Adrenal gland (tissue), 12 donors: ENCODE data around the gene CAMTA1. TPM values are rescaled to one million over a fixed set of nuclear protein-coding genes. Genes with fewer than 3 reads are reported as not detected.
A peak's percentile ranks its signal among the peaks of the same experiment; 100 is the strongest.

Source experiments
- DNase-seq, 7 donors: peaks; one replicate each; pipeline ENCODE4 v3.0.0-alpha.2; 2019 to 2020
- H3K27ac ChIP-seq, 5 donors: fragments of 200-600 bp; sonication (generic) in 4 of 5; 1 replicate in 3 of 5; 2 replicates in 2 of 5; pipeline versions ENCODE4 v1.5.1 to v1.8.0; 2016 to 2020; ENCODE audit warnings: mild to moderate bottlenecking in 1 of 5
- H3K27me3 ChIP-seq: fragments of 200-600 bp; 2 replicates; pipeline ENCODE4 v1.8.0; 2021
- H3K36me3 ChIP-seq, 2 donors: fragments of 200-600 bp; replicated peaks in 1 of 2; 1 replicate in 1 of 2; 2 replicates in 1 of 2; pipeline versions ENCODE4 v1.5.1 to v1.8.0; 2018 to 2022
- H3K4me1 ChIP-seq, 2 donors: fragments of 200-600 bp; replicated peaks in 1 of 2; 1 replicate in 1 of 2; 2 replicates in 1 of 2; pipeline versions ENCODE4 v1.5.1 to v1.8.0; 2018 to 2021
- H3K4me3 ChIP-seq, 4 donors: fragments of 200-600 bp; sonication (generic) in 3 of 4; one replicate each; pipeline ENCODE4 v1.5.1; 2016 to 2018
- H3K9me3 ChIP-seq, 3 donors: fragments of 200-600 bp; sonication (generic) in 1 of 3; replicated peaks in 1 of 3; 1 replicate in 2 of 3; 2 replicates in 1 of 3; pipeline versions ENCODE4 v1.5.1 to v1.8.0; 2016 to 2021
- POLR2A ChIP-seq, 2 donors: fragments of 450-650 bp; IDR thresholded peaks; one replicate each; pipeline ENCODE4 v1.6.1; 2017; ENCODE audit warnings: antibody characterized with exemption in 2 of 2, mild to moderate bottlenecking in 2 of 2, moderate library complexity in 1 of 2
- WGBS, 4 donors: extraction: QIAGEN DNeasy Blood & Tissue Kit in 2 of 4; methylation state at CpG; one replicate each; pipeline versions ENCODE4 v1.1.5 to v1.1.7; 2013 to 2017; 5-methylcytosine and 5-hydroxymethylcytosine counted together
- intact Hi-C, 2 donors: fragments of 100-400 bp; cut with DNase I; formaldehyde crosslinking; loops; one replicate each; pipeline versions ENCODE4 v1.14.1 to v1.15.0; 2022 to 2023
- polyA plus RNA-seq, 3 donors: library from polyadenylated mRNA; stranded (reverse); fragments of 200-250 nt in 2 of 3; fragments of 350-450 nt in 1 of 3; fragmentation: Illumina TruSeq in 1 of 3; extraction: RNeasy Lipid Tissue Mini Kit (QIAGEN cat#74804) in 1 of 3; gene quantifications; one replicate each; pipeline ENCODE4 v1.2.3, GENCODE V29; 2013 to 2014
- total RNA-seq, 9 donors: library from RNA; depleted of rRNA in 4 of 9; stranded (reverse); fragments of >200 nt in 4 of 9; fragments of 120-200 nt in 1 of 9; fragmentation: NEBNext Ultra II Directional in 1 of 9; extraction: Animal tissue kit (Norgen Biotek cat#: 25700) in 1 of 9; gene quantifications; one replicate each; pipeline versions ENCODE4 v1.1.0 to v1.2.4, GENCODE V29; 2013 to 2023
- TF ChIP-seq, protein P1 (sequence below), 6 experiments: fragments of 450-650 bp in 4 of 6; fragments of 200-600 bp in 2 of 6; sonication (generic) in 1 of 6; IDR thresholded peaks; 1 replicate in 5 of 6; 2 replicates in 1 of 6; pipeline versions ENCODE4 v1.5.1 to v1.8.0; 2016 to 2021; ENCODE audit warnings: antibody characterized with exemption in 6 of 6, mild to moderate bottlenecking in 2 of 6, moderate library complexity in 1 of 6
- donor health status: healthy with polysubstance abuse.
- donor health status: Bipolar disorder and iron deficiency.
- donor health status: DM: yes; HTN: yes; CAD: no.
- donor health status: DM: no; HTN: no; CAD: no.
- donor health status: DM: no; HTN: no; CAD: no.
- donor health status: DM: yes; HTN: yes; CAD: no.

CAMTA1 gene
- total and polyA plus RNA-seq, 12 donors, result 62.9 to 141 (median 96.9) TPM

DNA sequence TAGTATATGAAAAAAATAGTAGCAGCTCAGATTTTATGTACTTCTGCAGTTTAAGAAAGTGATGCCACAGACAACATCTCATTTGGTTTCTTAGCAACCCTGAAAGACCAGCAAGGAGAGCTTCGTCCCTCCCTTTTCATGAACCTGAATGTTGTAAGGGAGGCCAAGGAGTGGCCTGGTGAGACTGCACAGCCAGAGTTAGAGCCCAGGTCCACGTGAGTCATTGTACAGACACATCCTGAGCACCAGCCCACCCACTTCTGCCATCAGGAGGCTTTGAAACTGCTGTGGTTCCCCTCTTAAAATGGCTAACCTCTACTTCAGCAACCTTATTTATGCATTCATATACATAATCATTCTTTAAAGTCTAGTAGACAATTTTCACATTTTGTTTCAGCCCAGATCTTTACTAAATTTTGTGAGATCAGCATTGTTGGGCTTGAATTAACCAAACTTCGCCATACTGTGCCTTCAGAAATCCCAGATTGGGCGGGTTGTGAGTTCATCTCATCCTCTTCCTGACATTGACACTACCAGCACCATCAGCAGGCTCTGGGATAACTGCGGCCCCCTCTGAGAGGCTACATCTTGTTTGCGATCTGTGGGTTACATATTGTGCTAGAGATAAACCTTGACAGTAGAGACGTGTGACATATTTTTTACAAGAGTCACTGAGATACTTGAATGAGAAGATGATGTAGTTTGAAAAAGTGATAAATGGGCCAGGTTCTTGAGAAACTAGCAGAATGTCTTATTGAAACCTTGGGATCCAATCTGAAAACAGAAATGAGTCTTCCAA is 106.7 kb downstream of the CAMTA1 start:
- Histone ChIP-seq H3K27ac (no peak overlapping the region), H3K4me3 (no peak overlapping the region), H3K36me3 (no peaks in the 10 kb centered on the region), H3K27me3 (no peaks in the 10 kb centered on the region), H3K4me1 (peaks cover 0 to 7% of the 10 kb centered on the region in 2 donors), H3K9me3 (no peaks in the 10 kb centered on the region)
- DNase-seq, result no peak
- WGBS, 4 donors, result 87 to 94% (median 93%) methylated on average over 7 of the region's 7 CpGs
- TF ChIP-seq, protein P1, sequence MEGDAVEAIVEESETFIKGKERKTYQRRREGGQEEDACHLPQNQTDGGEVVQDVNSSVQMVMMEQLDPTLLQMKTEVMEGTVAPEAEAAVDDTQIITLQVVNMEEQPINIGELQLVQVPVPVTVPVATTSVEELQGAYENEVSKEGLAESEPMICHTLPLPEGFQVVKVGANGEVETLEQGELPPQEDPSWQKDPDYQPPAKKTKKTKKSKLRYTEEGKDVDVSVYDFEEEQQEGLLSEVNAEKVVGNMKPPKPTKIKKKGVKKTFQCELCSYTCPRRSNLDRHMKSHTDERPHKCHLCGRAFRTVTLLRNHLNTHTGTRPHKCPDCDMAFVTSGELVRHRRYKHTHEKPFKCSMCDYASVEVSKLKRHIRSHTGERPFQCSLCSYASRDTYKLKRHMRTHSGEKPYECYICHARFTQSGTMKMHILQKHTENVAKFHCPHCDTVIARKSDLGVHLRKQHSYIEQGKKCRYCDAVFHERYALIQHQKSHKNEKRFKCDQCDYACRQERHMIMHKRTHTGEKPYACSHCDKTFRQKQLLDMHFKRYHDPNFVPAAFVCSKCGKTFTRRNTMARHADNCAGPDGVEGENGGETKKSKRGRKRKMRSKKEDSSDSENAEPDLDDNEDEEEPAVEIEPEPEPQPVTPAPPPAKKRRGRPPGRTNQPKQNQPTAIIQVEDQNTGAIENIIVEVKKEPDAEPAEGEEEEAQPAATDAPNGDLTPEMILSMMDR (IDR thresholded peaks at IDR 0.05), result no peak
- TF ChIP-seq POLR2A (IDR thresholded peaks at IDR 0.05), result no peak
- intact Hi-C loops, result loop anchor here (5.0 to 10.0 kb wide), 3 partner anchors 95 to 175 kb away; no protein-coding TSS in a partner anchor

DNA sequence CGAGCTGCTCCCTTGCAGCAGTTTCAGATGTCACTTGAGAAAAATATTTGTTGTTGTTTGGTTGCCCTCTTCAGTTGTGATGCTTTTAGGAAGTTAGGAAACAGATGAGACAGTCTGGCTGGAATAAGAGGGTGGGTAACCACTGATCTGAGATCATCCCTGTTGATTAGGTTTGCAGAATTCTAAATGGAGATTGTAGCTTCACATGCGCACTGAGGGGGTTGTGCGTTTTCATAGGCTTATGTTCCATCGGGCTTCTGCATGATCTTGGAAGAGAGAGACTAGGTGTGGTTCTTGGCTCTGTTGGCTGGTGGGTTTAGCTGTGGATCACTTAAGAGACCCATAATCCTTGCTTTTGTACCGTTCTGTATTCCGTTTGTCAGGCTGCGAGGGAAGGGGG is 108.1 kb downstream of the CAMTA1 start:
- WGBS, 4 donors, result 92 to 96% (median 94%) methylated on average over 7 of the region's 7 CpGs
- Histone ChIP-seq H3K4me3 (no peak overlapping the region), H3K27me3 (no peaks in the 10 kb centered on the region), H3K9me3 (no peaks in the 10 kb centered on the region), H3K36me3 (no peaks in the 10 kb centered on the region), H3K27ac (no peak overlapping the region), H3K4me1 (peaks cover 0 to 7% of the 10 kb centered on the region in 2 donors)
- no peak for DNase-seq
- TF ChIP-seq POLR2A (IDR thresholded peaks at IDR 0.05), result no peak
- TF ChIP-seq, protein P1 (IDR thresholded peaks at IDR 0.05), result no peak
- intact Hi-C loops, result loop anchor here (5.0 to 10.0 kb wide), 3 partner anchors 96 to 174 kb away; no protein-coding TSS in a partner anchor

DNA sequence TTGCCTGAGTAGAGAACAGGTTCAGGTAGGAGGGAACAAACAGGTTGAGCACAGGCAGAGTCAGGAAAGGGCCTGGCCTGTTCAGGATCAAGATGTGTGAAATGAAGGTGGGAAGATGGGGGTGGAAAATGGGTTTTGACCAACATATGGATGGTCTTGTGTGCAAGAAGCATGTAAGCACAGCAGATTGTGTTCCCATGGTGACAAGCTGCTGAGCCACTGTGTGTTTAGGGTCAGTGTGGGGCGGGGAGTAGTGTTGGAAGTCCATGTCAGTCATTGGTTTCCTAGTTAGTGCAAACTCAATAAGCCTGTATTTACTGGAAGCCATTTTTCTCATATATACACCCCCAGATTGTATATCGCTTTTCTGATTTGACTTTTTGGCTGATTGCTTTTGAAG is 111.9 kb downstream of the CAMTA1 start:
- TF ChIP-seq POLR2A (IDR thresholded peaks at IDR 0.05), result no peak
- TF ChIP-seq, protein P1 (IDR thresholded peaks at IDR 0.05), result no peak
- Histone ChIP-seq H3K27me3 (no peaks in the 10 kb centered on the region), H3K36me3 (no peaks in the 10 kb centered on the region), H3K4me3 (no peak overlapping the region), H3K27ac (no peak overlapping the region), H3K4me1 (no peaks in the 10 kb centered on the region), H3K9me3 (no peaks in the 10 kb centered on the region)
- 88 to 97% (median 95%) methylated on average over 2 of the region's 2 CpGs for WGBS, 4 donors
- peak in 1 of 7 donors; percentile 12 for DNase-seq
- intact Hi-C loops, result loop anchor here in 1 of 2 donors (10.0 kb wide), 1 partner anchor 162 kb away; no protein-coding TSS in a partner anchor

DNA sequence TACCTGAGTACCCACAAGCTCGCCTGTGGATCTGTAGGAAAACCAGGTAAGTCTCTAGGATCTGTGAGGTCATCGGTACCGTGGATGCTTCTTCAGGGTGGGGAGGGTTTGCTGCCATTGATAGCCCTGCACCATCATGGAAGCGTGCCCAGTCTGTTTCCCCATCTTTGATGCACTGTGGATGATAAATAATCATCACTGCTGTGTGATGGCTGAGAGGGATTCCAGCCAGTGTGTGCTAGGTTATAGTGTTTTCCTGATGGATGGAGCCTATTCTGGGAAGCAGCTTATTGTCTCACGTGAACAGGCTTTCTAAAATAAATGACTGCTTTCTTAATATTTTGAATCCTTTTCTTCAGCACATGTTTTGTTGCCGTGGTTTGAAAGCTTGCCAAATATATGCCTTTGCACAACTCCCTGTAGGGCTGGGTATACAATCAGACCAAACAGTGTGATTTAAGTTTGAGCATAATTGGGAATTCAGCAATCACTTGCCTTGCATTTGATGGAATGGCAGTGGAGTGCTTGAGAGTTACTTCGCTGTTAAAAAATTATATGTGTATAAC is 113.8 kb downstream of the CAMTA1 start:
- peak in 1 of 7 donors; percentile 16 for DNase-seq
- TF ChIP-seq, protein P1 (IDR thresholded peaks at IDR 0.05), result no peak
- no peak for TF ChIP-seq POLR2A (IDR thresholded peaks at IDR 0.05)
- intact Hi-C loops, result loop anchor here in 1 of 2 donors (10.0 kb wide), 1 partner anchor 164 kb away; no protein-coding TSS in a partner anchor
- Histone ChIP-seq H3K4me3 (no peak overlapping the region), H3K9me3 (no peaks in the 10 kb centered on the region), H3K4me1 (no peaks in the 10 kb centered on the region), H3K27me3 (no peaks in the 10 kb centered on the region), H3K36me3 (no peaks in the 10 kb centered on the region), H3K27ac (no peak overlapping the region)
- 76 to 85% (median 77%) methylated on average over 7 of the region's 7 CpGs for WGBS, 4 donors
